ENCODE results near the gene MGST1.
"Not testable (repeated sequence)": the region's sequence is repeated elsewhere in the genome, so short reads cannot be mapped to it uniquely, and the experiment has no call there.

Gene MGST1

GRCh38 chr12:16352481-16352880 lies 5.0 kb downstream of the MGST1 start:
- peak; percentile 81 for DNase-seq (ENCODE audit: low read depth)

GRCh38 chr12:16358878-16359277 lies 11.4 kb downstream of the MGST1 start:
- no peak for DNase-seq (ENCODE audit: low read depth)

DNA sequence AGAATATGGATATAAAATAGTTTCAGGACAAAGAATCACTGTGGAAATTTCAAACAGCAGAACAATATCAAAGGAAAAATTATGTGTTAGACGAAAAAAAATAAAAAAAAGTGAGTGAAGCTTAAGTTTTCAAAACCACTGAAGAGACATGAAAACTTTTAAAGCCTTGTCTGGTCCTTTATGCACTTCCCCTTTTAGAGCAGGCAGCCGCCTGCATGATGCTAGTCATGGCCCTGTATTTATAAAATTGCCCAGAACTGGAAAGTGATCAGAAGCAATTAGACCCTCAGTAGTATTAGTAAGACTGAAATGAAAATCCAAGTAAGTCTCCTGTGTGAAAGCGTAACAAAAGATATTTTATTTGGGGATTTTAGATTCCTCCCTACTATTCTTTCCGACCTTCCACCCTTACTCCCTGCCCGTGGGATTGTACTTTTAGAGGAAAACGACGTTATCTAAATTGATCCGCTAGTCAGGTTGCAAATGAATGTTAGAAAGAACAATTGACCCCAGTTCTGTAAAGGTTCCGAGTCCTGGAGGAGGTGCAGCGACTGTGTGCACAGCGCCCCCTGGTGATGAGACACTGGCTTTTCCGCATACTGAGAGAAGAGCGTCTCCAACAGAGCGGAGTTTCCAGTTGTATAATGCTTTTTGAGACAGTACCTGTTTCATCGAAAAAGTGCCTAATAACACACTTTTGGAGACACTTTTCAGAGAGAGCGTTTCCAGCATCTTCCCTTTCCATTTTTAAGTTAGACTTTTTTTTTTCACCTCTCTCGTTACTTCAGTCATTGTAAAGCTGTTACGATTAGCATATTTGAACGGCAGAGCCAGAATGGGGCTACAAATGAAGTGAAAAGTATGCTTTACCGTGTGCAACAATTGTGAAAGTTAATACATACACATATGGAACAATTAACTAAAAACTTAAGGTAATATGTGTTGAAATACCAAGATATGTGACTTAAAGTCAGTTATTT lies 12.4 kb downstream of the MGST1 start:
- DNase-seq (ENCODE audit: low read depth), result peak; percentile 53

GRCh38 chr12:16361142-16361783 lies 13.8 kb downstream of the MGST1 start:
- no peak for DNase-seq (ENCODE audit: low read depth)

DNA sequence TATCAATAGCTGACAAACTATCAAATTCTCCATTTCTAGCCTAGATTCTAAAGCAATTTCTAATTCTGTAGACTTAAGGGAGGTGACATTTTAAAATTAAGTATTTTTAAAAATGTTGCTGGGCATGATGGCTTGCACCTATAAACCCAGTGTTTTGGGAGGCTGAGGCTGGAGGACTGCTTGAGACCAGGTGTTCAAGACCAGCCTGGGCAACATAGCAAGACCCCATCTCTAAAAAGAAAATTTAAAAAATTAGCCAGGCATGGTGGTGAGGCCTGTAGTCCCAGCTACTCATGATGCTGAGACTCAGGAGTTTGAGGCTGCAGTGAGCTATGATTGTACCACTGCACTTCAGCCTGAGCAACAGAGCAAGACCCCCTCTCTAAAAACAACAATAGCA lies 15.1 kb downstream of the MGST1 start:
- DNase-seq (ENCODE audit: low read depth), result no peak

DNA sequence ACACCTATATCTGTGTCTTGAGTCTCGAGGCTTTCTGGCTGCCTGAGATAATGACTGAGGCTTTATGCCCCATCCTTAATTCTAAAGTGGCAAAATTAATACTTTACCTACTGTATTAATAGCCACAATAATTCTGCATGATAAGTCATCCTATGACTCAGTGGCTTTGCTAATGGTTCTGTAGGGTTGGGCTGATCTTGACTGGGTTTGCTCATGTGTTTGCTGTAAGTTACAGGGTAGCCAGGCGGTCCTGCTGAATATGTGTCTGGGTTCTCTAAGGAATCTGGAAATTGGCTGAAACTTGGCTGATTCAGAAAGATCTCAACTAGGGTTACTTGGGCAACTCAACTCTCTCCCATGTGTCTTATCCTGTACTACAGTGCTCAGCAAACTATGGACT lies 21.7 kb downstream of the MGST1 start:
- no peak for DNase-seq (ENCODE audit: low read depth)

- no peak for DNase-seq (ENCODE audit: low read depth)
These were observed 22.7 kb downstream of the MGST1 start for GRCh38 chr12:16370096-16370495.

DNA sequence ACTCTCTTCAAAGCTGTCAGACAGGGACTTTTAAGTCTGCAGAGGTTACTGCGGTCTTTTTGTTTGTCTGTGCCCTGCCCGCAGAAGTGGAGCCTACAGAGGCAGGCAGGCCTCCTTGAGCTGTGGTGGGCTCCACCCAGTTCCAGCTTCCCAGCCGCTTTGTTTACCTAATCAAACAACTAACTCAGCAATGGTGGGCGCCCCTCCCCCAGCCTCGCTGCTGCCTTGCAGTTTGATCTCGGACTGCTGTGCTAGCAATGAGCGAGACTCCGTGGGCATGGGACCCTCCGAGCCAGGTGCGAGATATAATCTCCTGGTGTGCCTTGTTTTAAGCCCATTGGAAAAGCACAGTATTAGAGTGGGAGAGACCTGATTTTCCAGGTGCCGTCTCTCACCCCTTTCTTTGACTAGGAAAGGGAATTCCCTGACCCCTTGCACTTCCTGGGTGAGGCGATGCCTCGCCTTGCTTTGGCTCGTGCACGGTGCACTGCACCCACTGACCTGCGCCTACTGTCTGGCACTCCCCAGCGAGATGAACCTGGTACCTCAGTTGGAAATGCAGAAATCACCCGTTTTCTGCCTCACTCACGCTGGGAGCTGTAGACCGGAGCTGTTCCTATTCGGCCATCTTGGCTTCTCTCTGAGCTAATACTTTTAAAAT lies 35.3 kb downstream of the MGST1 start:
- not testable (repeated sequence) for DNase-seq (ENCODE audit: low read depth)

DNA sequence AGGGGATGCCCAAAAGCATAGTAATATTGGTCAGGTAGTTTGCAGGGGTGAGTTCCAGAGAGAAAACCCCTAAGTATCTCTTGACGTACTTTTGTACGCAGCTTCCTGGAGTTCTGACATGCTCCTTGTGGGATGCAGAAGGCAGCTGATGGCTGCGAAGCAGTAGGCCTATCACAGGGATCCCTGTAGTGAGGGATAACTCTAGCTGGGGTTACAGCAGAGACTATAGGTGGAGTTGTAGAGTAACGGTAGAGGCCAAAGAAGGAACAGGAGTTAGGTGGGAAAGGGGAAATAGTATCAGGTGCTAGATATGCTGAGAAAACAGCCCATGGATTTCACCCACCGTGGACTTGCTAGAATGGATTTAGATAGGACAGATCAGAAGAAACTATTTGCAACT lies 37.3 kb downstream of the MGST1 start:
- DNase-seq (ENCODE audit: low read depth), result no peak

GRCh38 chr12:16385782-16386646 lies 38.6 kb downstream of the MGST1 start:
- DNase-seq (ENCODE audit: low read depth), result peak; percentile 66

- DNase-seq (ENCODE audit: low read depth), result no peak
These were observed 40.5 kb downstream of the MGST1 start for GRCh38 chr12:16387919-16388318.

GRCh38 chr12:16389594-16389993 lies 42.1 kb downstream of the MGST1 start:
- peak; percentile 86 for DNase-seq (ENCODE audit: low read depth)

DNA sequence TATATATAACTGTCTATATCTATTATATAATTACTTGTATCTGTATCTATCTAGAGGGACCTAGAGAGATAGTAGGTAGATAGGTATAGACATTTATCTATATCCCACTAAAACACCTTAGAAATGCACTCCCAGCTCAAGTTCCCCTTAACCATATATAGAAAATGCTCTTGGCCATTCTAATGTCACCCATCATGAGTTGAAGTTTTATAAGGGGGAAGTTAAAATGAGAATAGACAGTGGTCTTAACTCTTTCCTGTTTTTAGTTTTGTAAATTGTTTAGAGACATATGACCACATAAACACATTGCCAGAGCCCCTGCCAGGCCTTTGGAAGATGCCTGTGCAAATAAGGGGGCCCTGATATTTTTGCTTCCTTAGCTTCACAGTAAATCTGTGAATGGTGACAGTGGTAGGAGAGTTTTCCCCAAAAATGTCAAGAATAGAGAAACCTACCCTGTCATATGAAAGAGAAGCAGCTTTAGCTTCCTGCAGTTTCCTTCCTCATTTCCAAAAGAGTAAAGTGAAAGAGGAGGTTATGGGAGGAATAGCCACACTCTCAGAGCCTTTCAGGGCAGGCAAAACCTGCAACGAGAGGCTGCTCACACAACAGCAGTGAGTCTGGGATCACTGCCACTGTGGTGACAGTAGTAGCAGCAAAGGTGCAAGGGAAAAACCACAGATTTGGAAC lies 45.5 kb downstream of the MGST1 start:
- DNase-seq (ENCODE audit: low read depth), result no peak

DNA sequence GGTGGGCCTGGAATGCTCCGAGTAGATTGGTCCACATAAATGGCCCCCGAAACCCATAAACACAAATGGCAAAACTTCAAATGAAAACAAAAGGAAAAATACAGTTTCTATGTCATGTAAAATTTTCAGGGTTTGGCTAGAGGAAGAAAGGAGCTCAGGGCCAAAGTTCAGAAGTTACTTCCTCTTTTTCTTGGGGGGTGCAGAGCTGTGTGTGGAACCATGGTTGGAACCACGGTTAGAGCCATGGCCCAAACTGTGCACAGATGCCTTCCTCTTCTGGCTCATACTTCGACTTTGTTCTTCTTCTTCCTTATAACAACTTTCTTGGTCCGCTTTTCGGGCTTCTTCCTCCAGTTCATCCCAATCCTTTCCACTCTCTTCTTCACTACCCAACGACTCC lies 51.7 kb downstream of the MGST1 start:
- no peak for DNase-seq (ENCODE audit: low read depth)

- not testable (repeated sequence) for DNase-seq (ENCODE audit: low read depth)
These were observed 54.4 kb downstream of the MGST1 start for GRCh38 chr12:16401835-16402234.

GRCh38 chr12:16407346-16407745 lies 59.9 kb downstream of the MGST1 start:
- no peak for DNase-seq (ENCODE audit: low read depth)
